GM18861 (cell line): ENCODE results near the gene HOXD10.

Experiments
- ATAC-seq: cut with Tn5 transposase; IDR thresholded peaks from one replicate; pipeline ENCODE4 v1.9.1; 2021; ENCODE audit not compliant: unreplicated experiment

The HOXD10 gene

GRCh38 chr2:176082525-176082823 is 34.1 kb upstream of the HOXD10 start:
- no peak for ATAC-seq

GRCh38 chr2:176082824-176083751 is 33.5 kb upstream of the HOXD10 start:
- no peak for ATAC-seq

DNA sequence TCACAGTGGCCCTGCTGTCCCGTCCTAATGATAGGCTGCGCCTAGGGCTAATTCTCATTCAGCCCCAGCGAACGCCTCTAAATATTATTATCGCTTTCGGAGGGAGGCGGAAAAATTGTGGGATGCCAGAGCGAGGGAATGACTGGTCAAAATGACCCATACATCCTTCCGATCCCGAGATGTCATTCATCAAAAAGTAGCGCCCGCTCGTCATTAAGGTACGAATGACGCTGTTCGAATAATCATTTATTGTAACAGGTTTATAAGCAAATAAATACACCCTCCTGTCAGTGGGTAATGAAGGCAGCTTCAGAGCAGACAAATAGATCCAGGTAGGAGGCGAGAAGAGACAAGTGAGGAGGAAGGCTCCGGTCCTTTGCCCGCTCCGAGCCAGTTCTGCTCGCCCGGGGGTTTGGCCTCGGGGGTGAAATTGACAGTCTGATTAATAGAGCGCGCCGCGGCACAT is 32.7 kb upstream of the HOXD10 start, which contains the start of gene EVX2:
TSS of gene EVX2 (minus strand) at position 167 of the 466 bp plus-strand sequence. CDS start 186 bp downstream, outside the sequence.
- ATAC-seq: no peak

- ATAC-seq: no peak
Measured at GRCh38 chr2:176084611-176085119, 31.9 kb upstream of the HOXD10 start.

DNA sequence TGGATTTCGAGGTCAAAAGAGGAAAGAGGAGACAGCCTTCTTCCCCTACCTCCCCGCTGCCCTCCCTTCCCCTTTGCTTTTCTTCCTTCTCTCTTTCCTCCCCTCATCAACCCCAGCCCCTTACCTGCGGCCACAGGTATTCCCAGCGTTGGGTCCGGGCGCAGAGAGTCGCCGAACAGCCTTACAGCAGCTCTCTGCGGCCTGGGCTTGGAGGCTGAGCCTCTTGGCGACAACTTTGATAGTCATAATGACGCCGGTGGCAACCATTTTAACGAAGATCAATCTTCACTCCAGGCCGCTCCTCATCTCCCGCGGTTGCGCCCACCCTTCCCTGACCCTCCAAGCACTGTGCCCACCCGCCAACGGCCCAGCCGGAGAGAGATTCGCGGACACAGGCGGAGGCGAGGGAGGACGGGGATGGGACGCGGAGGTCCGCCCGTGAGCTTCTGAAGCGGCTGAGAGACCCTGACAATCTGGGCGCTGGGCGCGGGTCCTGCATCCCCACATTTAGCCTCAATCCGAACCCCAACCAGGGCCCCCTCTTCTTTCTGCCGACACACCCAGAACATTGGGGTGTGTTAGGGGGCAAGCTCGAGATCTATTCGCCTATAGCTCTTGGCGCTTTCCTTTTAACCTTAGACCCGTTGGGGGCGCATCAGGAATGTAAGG is 31.3 kb upstream of the HOXD10 start:
- ATAC-seq: no peak

DNA sequence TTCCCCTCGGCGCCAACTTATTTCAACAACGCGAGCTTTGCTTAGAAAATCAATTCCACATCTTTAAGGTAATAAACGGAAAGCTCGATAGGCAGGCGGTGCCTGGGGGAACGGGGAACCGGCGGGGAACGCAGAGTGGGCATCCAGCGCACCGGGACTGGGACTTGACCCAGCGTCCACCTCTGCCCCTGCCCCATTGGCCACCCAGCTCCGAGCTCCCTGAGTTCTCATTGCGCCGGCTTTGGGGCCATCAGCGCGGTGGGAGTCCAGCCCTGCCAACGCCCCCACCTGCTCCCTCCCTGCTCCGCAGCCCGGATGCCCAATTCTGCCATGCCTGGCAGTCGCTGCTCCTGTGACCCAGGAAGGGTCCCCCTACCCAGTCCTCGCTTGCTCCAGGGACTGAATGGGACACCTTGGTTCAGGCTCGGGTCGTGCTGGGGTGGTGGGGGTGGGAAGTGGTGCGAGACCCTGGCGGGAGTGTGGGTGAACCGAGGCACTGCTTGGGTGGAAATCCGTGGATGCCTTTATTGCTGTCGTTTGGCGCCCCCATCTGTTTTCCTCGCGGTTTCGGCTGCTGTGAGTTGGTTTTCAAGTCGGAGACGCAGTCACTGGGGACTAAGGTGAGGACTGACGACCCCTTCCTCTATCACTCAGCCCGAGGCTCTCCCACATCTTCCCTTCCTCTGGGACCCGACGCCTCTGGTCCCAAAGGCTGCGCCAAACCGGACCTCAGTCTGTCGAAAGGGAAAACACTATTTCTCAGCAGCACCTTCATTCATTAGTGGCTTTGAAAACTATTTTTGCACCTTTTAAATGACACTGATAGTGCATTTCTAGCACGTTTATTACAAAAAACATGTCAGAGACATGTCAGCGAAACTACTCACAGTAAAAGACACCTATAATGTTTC is 30.5 kb upstream of the HOXD10 start:
- no peak for ATAC-seq

GRCh38 chr2:176087330-176088047 is 29.1 kb upstream of the HOXD10 start:
- no peak for ATAC-seq

- no peak for ATAC-seq
Measured at GRCh38 chr2:176088048-176088936, 28.3 kb upstream of the HOXD10 start.

DNA sequence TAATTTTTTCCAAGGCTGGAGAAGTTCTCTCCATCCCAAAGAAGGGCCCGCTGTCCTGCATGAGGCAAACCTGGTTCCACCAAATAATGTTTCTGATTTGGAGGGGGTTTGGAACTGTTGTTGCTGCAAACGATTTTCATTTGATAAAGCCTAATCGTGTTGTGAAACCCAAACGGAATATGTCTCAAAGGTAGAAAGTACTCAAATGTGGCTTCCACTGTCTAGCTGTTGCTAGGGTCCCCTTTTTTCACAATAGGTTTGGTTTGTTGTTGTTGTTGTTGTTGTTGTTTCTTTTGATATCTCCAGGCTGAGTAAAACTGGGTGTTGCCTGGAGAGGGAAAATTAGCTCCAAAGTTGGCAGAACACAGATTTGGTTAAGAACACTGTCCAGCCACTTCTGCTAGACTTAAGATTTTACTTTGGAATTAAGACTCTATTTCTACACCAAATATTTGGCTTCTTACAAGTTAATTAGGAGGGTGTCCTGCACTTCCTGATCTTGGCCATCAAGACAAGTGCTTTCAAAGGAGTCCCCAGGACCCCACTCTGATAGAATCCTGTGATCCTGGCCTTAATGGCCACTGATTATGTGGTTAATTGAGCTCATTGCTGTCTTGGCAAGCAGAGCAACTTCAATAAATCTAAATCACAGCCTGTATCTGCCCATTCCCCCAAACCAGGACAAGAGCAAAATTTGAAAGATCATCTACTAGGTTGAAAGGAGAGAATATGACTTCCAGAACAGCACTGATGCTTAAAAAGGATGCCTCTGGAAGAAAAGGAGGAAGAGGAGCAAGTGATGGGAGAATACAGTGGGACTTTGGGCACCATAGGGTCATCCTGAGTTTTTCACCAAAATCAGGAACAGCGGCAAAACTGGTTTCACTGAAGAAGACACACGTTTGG is 27.4 kb upstream of the HOXD10 start:
- no peak for ATAC-seq

DNA sequence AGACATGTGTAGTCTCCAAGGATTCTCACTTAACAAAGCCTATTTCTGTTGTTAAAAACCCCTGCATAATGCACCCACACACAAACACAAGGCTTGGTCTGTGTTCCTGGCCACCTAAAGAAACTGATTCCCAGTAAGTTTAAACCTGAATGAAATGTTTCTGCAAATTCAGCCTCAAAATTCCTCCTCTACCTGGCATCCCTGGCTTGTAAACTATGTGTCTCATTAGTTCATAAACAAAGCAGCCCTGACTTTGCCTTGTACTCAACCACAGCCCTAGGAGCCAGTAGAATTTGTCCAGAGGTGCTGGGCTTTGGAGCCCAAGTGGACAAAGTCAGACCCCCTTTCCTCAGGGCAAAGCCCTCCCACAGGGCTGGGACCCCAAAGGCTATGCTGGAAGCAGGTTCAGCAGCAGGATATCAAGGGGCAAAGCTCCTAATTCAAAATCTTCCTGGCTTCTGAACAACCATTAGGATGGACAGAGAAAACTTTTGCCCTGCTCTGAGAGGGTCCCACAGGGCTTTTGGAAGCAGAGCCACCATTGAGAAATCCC is 26.7 kb upstream of the HOXD10 start:
- no peak for ATAC-seq

GRCh38 chr2:176090862-176091261 is 25.7 kb upstream of the HOXD10 start:
- ATAC-seq: no peak

DNA sequence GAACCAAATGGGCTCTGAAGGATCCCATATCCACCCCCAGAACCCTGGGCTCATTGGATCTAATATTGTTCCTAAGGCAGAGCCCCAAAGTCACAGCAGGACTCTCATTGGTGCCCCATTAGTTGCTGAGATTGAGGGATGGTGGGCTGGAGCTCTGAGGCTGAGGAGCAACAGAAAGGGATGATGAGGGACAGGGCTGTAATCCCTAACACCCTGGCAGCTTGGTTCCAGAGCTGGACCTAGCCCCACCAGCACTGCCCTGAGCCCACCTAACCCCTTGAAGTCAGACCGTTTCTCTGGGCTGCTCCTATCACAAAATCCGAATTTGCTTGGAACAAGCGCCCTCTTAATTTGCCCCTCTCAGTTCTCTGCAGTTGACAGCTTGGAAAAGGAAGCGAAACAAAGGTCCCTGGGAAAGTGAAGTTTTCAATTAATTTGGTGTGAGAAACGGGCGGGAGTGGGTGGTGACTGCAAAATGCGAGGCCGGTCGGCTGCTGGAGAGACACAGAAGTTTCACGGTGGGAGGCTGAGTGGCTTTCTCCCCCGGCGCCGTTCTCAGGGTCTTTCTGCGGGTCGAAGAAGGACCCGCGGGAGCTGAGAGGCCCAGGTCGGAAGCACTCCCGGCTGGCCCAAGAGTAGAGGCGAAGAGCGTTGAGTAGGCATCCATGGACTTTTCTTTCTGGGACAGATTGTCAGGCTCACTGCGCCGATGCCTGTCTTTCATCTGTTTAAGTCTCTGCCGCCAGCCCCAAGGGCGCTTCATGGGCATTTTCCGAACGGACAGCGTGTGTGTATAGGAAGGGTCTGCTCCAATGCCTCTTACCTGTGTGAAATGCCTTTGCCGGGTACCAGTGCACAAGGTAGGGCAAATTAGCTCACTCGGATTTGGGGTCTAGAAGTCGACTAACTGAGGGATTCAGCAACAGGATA is 25.0 kb upstream of the HOXD10 start:
- no peak for ATAC-seq

DNA sequence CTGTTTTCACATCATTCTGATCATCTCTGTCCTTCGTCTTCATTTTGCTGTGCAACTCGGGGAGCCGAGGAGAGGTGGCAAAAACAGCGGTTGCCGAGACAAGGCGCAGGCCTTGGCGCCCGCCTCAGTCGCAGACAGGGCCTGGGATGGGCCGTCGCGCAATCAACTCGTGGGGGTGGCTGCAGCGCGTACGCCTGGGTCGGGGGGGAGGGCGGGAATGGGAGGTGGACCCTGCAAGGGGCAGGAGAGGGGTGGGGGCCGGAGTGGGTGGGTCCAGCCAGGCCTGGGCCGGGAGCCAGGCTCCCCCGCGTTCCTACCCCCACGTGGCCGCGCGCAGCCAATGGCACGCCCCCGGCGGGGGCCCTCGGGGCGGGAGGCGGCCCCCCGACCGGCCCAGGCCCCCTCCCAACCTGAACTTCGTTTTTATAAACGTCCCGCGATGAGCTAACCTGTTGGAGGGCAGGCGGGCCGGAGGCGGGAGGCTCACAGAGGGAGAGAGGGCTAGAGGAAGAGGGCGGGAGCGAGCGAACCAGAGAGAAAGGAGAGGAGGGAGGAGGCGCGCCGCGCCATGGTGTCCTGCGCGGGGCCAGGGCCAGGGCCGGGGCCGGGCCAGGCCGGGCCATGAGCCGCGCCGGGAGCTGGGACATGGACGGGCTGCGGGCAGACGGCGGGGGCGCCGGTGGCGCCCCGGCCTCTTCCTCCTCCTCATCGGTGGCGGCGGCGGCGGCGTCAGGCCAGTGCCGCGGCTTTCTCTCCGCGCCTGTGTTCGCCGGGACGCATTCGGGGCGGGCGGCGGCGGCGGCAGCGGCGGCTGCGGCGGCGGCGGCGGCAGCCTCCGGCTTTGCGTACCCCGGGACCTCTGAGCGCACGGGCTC is 24.1 kb upstream of the HOXD10 start, which contains the start of gene HOXD13:
TSS of gene HOXD13 (plus strand) at position 452 of the 875 bp plus-strand sequence. CDS start at position 622, 170 bp downstream.
- ATAC-seq: no peak

GRCh38 chr2:176093145-176093897 is 23.3 kb upstream of the HOXD10 start:
- no peak for ATAC-seq

DNA sequence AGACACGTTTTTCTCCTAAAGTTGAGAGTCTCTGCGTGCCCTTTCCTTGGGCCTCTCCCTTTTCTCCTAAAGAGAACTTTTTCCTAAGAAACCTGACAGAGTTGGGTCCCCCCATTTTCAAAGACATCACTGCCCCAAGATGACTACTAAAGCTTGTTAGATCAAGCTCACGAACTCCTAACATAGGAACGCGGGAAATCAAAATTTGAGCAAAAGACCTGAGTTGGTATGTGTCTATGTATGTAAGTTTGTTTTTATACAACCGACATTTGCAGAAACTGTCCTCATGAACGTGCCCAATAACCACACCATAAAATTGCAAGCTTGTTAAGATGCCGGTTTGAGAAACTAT is 22.7 kb upstream of the HOXD10 start:
- no peak for ATAC-seq
